Stimulated activated naive CD8-positive, alpha-beta T cell treated with anti-CD3 and anti-CD28 coated beads, Interleukin-15, Interleukin-2, amounts not matched to agents 100 ng/mL and 50 ng/mL, for 24 hours (primary cell): ENCODE results near the gene SPATA46.

ENCODE experiments used
- H3K27ac Mint-ChIP-seq: one replicate; pipeline ENCODE4 v1.8.0; 2021; ENCODE audit warnings: mild to moderate bottlenecking, mixed read lengths
- H3K27me3 Mint-ChIP-seq: one replicate; pipeline ENCODE4 v1.8.0; 2021; ENCODE audit warnings: mixed read lengths
- H3K36me3 Mint-ChIP-seq: one replicate; pipeline ENCODE4 v1.8.0; 2021; ENCODE audit warnings: low read depth, mixed read lengths
- H3K4me1 Mint-ChIP-seq: one replicate; pipeline ENCODE4 v1.8.0; 2021; ENCODE audit warnings: low read depth, mixed read lengths
- H3K4me3 Mint-ChIP-seq: one replicate; pipeline ENCODE4 v1.8.0; 2021; ENCODE audit warnings: mild to moderate bottlenecking, mixed read lengths
- H3K9me3 Mint-ChIP-seq: one replicate; pipeline ENCODE4 v1.8.0; 2021; ENCODE audit warnings: mixed read lengths

SPATA46 gene

DNA sequence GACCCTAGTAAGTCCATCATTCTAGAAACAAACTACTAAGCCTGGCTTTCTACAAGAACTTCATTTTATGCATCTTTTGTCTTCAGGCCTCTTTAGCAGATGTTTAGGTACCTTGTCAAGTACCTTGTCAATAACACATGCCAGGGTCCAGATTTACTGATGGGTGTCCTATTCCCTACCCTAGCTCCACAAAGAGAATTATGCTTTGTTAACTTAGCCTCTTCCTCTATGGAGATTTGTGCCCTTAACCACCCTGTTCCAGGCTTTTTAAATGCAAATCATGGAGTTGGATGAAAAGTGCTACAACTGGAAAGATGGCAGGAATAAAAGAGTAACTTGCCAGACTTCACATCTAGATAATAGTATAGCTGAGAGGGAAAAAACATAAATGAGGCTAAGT lies 42.7 kb downstream of the SPATA46 start:
- H3K4me1 Mint-ChIP-seq = no peaks in the 10 kb centered on the region
- no peak overlapping the region for H3K4me3 Mint-ChIP-seq
- H3K27ac Mint-ChIP-seq = no peak overlapping the region
- H3K36me3 Mint-ChIP-seq = no peaks in the 10 kb centered on the region
- H3K9me3 Mint-ChIP-seq = no peaks in the 10 kb centered on the region
- peaks cover 8% of the 10 kb centered on the region for H3K27me3 Mint-ChIP-seq

DNA sequence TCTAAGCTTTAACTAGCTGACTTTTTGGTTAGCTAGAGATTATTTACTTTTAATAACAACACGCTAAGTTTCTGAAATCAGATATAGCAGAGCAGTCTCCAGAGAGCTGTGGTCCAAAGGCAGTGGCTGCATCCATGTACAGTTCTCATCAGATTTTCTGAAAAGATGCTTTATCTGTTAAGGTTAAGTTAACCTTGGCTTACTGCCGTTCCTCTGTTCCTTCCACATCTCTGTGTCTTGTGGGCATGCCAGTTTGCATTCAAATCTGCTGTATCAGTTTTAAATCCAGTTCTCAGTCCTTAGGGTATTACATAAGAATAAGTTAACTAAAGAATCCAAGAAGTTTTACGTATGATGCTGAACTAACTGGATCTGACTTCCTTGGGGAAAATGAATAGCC lies 46.8 kb downstream of the SPATA46 start:
- Mint-ChIP-seq H3K4me3 (no peak overlapping the region), H3K27me3 (peaks cover 13% of the 10 kb centered on the region), H3K27ac (no peak overlapping the region), H3K36me3 (no peaks in the 10 kb centered on the region), H3K4me1 (no peaks in the 10 kb centered on the region), H3K9me3 (no peaks in the 10 kb centered on the region)

DNA sequence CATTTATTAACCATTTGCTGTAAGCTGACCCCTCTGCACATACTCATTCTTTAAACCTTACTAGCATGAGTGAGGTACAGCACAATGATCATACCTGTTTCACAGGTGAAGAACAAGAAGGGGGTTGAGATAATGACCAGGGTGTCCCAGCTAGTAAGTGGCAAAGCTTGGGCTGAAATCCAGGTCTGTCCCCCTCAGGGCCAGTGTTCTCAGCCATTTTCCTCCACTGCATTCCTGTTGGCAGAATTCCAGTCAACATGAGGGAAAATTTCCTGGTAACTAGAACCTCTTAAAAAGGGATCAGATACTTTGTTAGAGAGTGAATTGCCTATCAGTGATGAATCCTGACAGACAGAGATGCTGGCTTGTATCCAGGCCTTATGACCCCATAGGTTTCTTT lies 48.1 kb downstream of the SPATA46 start:
- H3K27me3 Mint-ChIP-seq = peaks cover 11% of the 10 kb centered on the region

DNA sequence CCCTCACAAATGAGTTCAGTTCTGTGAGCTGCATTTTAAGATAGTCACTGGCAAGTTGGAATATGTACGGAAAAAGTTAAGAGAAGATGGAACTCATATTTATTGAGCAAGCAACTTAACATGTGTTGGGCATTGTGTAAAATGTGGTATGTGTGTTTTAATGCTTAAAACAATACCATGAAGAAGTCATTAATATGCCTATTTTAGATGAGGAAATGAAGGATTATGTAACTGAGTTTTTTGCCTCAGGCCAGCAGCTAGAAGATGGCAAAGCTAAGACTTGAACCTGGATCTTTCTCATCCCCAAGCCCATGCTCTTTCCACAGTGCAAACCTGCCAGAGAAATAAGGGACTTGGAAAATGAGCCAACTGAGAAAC lies 48.9 kb downstream of the SPATA46 start:
- H3K9me3 Mint-ChIP-seq = no peaks in the 10 kb centered on the region
- H3K4me3 Mint-ChIP-seq = no peak overlapping the region
- H3K27me3 Mint-ChIP-seq = peaks cover 11% of the 10 kb centered on the region

More for the DNA sequence above, 48.1 kb downstream of the SPATA46 start:
- H3K4me3 Mint-ChIP-seq = no peak overlapping the region
- no peaks in the 10 kb centered on the region for H3K4me1 Mint-ChIP-seq
- no peaks in the 10 kb centered on the region for H3K9me3 Mint-ChIP-seq
- no peak overlapping the region for H3K27ac Mint-ChIP-seq
- no peaks in the 10 kb centered on the region for H3K36me3 Mint-ChIP-seq

DNA sequence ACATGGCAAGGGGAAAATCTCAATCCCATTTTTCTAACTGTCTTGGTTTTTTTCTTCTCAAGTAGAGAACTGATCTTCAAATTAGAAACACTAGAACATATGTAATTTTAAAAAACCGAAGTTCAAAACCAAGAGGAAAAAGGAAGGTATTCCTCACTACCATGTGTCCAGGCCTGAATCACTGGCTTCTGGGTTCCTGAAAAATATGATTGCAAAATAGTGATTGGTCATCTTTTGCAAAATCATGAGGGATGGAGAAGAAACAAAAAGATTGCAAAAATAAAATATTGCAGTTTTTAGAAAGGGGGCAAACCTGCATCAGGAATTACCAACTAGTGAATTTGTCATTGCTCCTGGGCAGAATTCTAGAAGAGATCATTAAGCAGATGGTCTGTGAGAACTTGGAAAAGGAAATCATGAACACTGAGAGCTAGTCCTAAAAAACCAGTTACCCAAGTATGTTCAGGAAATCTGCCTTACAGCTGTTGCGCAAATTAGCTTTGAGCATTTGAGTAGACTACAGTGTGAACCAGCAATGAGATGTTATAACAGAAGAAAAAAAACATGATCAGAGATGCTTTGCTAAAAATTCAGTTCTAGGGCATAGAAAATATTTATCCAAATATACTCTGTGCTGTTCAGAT lies 49.4 kb downstream of the SPATA46 start:
- Mint-ChIP-seq H3K4me1 (no peaks in the 10 kb centered on the region), H3K27me3 (peaks cover 11% of the 10 kb centered on the region), H3K36me3 (no peaks in the 10 kb centered on the region), H3K9me3 (no peaks in the 10 kb centered on the region), H3K27ac (no peak overlapping the region), H3K4me3 (no peak overlapping the region)

More for the DNA sequence above, 48.9 kb downstream of the SPATA46 start:
- Mint-ChIP-seq H3K36me3 (no peaks in the 10 kb centered on the region), H3K4me1 (no peaks in the 10 kb centered on the region), H3K27ac (no peak overlapping the region)

DNA sequence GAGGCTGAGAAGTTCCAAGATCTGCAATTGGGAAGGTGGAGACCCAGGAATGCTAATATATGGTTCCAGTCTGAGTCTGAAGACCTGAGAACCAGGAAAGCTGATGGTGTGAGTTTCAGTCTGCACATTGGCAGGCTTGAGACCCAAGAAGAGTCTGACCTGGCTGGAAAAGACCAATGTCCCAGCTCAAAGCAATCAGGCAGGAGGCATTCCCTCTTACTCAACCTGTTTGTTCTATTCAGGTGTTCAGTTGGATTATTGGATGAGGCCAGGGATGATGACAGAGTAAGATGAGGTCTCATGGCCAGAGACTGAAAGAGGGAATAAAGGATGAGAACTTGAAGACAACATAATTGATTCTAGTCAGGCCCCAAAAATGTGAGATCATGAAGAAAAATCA lies 50.1 kb downstream of the SPATA46 start:
- no peaks in the 10 kb centered on the region for H3K9me3 Mint-ChIP-seq
- H3K4me1 Mint-ChIP-seq = no peaks in the 10 kb centered on the region
- no peak overlapping the region for H3K27ac Mint-ChIP-seq
- H3K27me3 Mint-ChIP-seq = peaks cover 11% of the 10 kb centered on the region
- no peaks in the 10 kb centered on the region for H3K36me3 Mint-ChIP-seq
- no peak overlapping the region for H3K4me3 Mint-ChIP-seq

DNA sequence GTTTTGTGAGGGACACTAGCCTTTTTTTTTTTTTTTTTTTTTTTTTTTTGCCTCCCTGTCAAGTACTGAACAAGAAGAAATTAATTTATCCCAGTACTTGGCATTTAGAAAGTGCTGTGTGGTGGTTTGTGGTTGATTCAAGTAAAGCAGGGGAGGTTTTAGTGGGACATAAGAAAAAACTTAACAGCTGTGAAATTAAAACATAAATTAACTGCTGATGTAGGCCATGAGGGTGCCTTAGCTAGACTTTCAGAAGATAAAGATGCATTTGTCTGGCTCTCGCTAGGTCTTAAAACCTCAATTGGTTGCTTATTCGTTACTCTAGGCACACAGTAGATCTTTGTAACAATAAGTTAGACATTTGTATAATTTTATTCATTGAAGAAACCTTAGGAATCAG lies 52.3 kb downstream of the SPATA46 start:
- no peaks in the 10 kb centered on the region for H3K36me3 Mint-ChIP-seq

More for the DNA sequence above, 52.3 kb downstream of the SPATA46 start:
- H3K4me1 Mint-ChIP-seq = no peaks in the 10 kb centered on the region
- H3K9me3 Mint-ChIP-seq = no peaks in the 10 kb centered on the region
- H3K4me3 Mint-ChIP-seq = no peak overlapping the region
- H3K27ac Mint-ChIP-seq = no peak overlapping the region
- H3K27me3 Mint-ChIP-seq = peaks cover 14% of the 10 kb centered on the region
